DOHH2 (cell line): Measurements from ENCODE around the gene DYTN.

Source experiments
- EZH2phosphoT487 ChIP-seq: fragments of 200-600 bp; sonication (generic); IDR thresholded peaks from 2 replicates; pipeline ENCODE4 v1.6.1; 2017; ENCODE audit warnings: borderline replicate concordance, mild to moderate bottlenecking, antibody characterized with exemption, low read length, moderate library complexity, mixed read lengths
- TF ChIP-seq, protein P1 (sequence below): fragments of 200-600 bp; sonication (generic); IDR thresholded peaks from one replicate; pipeline ENCODE4 v1.5.1; 2014; ENCODE audit warnings: antibody characterized with exemption, mild to moderate bottlenecking, low read depth, low read length; ENCODE audit not compliant: poor library complexity, severe bottlenecking

DNA sequence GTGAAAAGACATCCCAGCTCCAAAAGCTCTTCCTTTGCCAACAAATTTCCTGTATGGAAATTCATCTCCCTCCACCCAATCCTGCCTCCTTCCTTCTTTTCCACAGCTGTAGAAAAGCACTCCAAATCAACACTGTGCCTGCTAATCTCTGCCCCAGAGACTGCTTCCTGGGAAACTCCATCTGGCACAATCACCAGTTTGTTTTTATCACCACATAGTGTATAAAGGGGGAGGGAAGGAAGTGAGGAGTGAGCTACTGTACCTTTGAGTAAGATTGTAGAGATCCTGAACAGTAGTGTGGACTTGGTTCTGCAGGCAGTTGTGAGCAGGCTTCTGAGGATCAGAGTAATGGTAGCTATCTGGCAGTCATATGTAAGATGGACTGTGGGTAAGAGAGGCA, 90.6 kb downstream of the DYTN start:
- TF ChIP-seq, protein P1, sequence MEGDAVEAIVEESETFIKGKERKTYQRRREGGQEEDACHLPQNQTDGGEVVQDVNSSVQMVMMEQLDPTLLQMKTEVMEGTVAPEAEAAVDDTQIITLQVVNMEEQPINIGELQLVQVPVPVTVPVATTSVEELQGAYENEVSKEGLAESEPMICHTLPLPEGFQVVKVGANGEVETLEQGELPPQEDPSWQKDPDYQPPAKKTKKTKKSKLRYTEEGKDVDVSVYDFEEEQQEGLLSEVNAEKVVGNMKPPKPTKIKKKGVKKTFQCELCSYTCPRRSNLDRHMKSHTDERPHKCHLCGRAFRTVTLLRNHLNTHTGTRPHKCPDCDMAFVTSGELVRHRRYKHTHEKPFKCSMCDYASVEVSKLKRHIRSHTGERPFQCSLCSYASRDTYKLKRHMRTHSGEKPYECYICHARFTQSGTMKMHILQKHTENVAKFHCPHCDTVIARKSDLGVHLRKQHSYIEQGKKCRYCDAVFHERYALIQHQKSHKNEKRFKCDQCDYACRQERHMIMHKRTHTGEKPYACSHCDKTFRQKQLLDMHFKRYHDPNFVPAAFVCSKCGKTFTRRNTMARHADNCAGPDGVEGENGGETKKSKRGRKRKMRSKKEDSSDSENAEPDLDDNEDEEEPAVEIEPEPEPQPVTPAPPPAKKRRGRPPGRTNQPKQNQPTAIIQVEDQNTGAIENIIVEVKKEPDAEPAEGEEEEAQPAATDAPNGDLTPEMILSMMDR: no peak
- no peak for TF ChIP-seq EZH2phosphoT487
